IMR-90 (cell line): ENCODE results near the gene TMEM253. TPM values are rescaled to one million over a fixed set of nuclear protein-coding genes. Genes with fewer than 3 reads are reported as not detected.

Source experiments
- ATAC-seq: fragments of 200-7000 bp; cut with Tn5 transposase; 2 replicates; pipeline ENCODE4 v1.9.1; 2020; ENCODE audit warnings: low read depth, mild to moderate bottlenecking, moderate library complexity
- BruUV-seq: library from RNA; stranded (reverse); fragments of 400-500 nt; replicated peaks from 2 replicates; lab custom pipeline; 2021; lab: Mats Ljungman, UMichigan
- CTCF ChIA-PET: fragments of 300-600 bp; formaldehyde crosslinking; extraction: SDS; loops from one replicate; lab custom pipeline; 2021; ENCODE audit warnings: antibody characterized with exemption; lab: Yijun Ruan, JAX
- POLR2A ChIA-PET: fragments of 300-600 bp; sonication (Branson Sonifier 250); formaldehyde crosslinking; loops from one replicate; lab custom pipeline; 2022; ENCODE audit warnings: antibody characterized with exemption; ENCODE audit not compliant: unreplicated experiment; lab: Charles Lee
- DNase-seq: peaks from one replicate; pipeline ENCODE4 v3.0.0; 2013
- H2AFZ ChIP-seq: replicated peaks from 2 replicates; pipeline ENCODE3; 2013; ENCODE audit warnings: low read length, mild to moderate bottlenecking; ENCODE audit not compliant: poor library complexity
- H2AK5ac ChIP-seq: 2 replicates; pipeline ENCODE4 v1.6.1; 2013; ENCODE audit warnings: low read depth, low read length, inconsistent platforms
- H2AK9ac ChIP-seq: replicated peaks from 2 replicates; pipeline ENCODE3; 2013; ENCODE audit warnings: mild to moderate bottlenecking, low read depth, low read length, moderate library complexity; ENCODE audit not compliant: poor library complexity
- H2BK120ac ChIP-seq: 2 replicates; pipeline ENCODE4 v1.6.1; 2013; ENCODE audit warnings: low read depth, low read length, inconsistent platforms
- H2BK15ac ChIP-seq: 3 replicates; pipeline ENCODE4 v1.6.1; 2013; ENCODE audit warnings: low read depth, low read length, inconsistent platforms
- H2BK20ac ChIP-seq: 2 replicates; pipeline ENCODE4 v1.6.1; 2013; ENCODE audit warnings: low read depth, mild to moderate bottlenecking, inconsistent platforms, low read length, moderate library complexity
- H2BK5ac ChIP-seq: 2 replicates; pipeline ENCODE4 v1.6.1; 2013; ENCODE audit warnings: mild to moderate bottlenecking, low read depth, low read length, inconsistent platforms; ENCODE audit not compliant: poor library complexity, severe bottlenecking
- H3K14ac ChIP-seq: replicated peaks from 2 replicates; pipeline ENCODE4 v1.6.1; 2013; ENCODE audit warnings: low read depth, low read length, inconsistent platforms
- H3K18ac ChIP-seq: 2 replicates; pipeline ENCODE4 v1.6.1; 2013; ENCODE audit warnings: low read depth, low read length, control low read depth
- H3K23ac ChIP-seq: 2 replicates; pipeline ENCODE4 v1.6.1; 2013; ENCODE audit warnings: low read depth, low read length, inconsistent platforms
- H3K27ac ChIP-seq: 2 replicates; pipeline ENCODE4 v1.5.1; 2013; ENCODE audit warnings: mild to moderate bottlenecking, control low read depth, low read length; ENCODE audit not compliant: insufficient read depth
- H3K27me3 ChIP-seq: 2 replicates; pipeline ENCODE4 v1.6.1; 2013; ENCODE audit warnings: low read length; ENCODE audit not compliant: control insufficient read depth, insufficient read depth
- H3K36me3 ChIP-seq: 2 replicates; pipeline ENCODE4 v1.6.1; 2013; ENCODE audit warnings: low read length, mixed read lengths; ENCODE audit not compliant: control insufficient read depth, insufficient read depth
- H3K4ac ChIP-seq: 2 replicates; pipeline ENCODE4 v1.6.1; 2013; ENCODE audit warnings: low read depth, low read length, inconsistent platforms
- H3K4me1 ChIP-seq: 2 replicates; pipeline ENCODE4 v1.6.1; 2013; ENCODE audit warnings: low read length, mixed read lengths; ENCODE audit not compliant: control insufficient read depth, insufficient read depth
- H3K4me2 ChIP-seq: 2 replicates; pipeline ENCODE4 v1.6.1; 2013; ENCODE audit warnings: low read depth, mild to moderate bottlenecking, control low read depth, low read length, moderate library complexity
- H3K4me3 ChIP-seq: 2 replicates; pipeline ENCODE4 v1.5.1; 2013; ENCODE audit warnings: low read depth, mild to moderate bottlenecking, control low read depth, low read length, moderate library complexity; ENCODE audit not compliant: insufficient read depth
- H3K56ac ChIP-seq: 2 replicates; pipeline ENCODE4 v1.6.1; 2013; ENCODE audit warnings: low read length, inconsistent platforms; ENCODE audit not compliant: insufficient read depth; ENCODE audit errors: extremely low read depth
- H3K79me1 ChIP-seq, 2 experiments: 2 replicates each; pipeline ENCODE4 v1.6.1; 2013; ENCODE audit warnings: low read length in 2 of 2, inconsistent platforms in 1 of 2, low read depth in 1 of 2
- H3K9ac ChIP-seq: 2 replicates; pipeline ENCODE4 v1.6.1; 2013; ENCODE audit warnings: low read depth, low read length, control low read depth
- H3K9me1 ChIP-seq: 2 replicates; pipeline ENCODE4 v1.6.1; 2013; ENCODE audit warnings: low read length, inconsistent platforms; ENCODE audit not compliant: insufficient read depth
- H3K9me3 ChIP-seq: 2 replicates; pipeline ENCODE4 v1.6.1; 2013; ENCODE audit warnings: low read length; ENCODE audit not compliant: control insufficient read depth, insufficient read depth
- H4K20me1 ChIP-seq: 2 replicates; pipeline ENCODE4 v1.6.1; 2013; ENCODE audit warnings: low read length, inconsistent platforms; ENCODE audit not compliant: insufficient read depth
- H4K5ac ChIP-seq: 2 replicates; pipeline ENCODE4 v1.6.1; 2013; ENCODE audit warnings: mild to moderate bottlenecking, low read depth, low read length, control low read depth
- H4K8ac ChIP-seq, 2 experiments: 2 replicates each; pipeline ENCODE4 v1.6.1; 2013; ENCODE audit warnings: low read depth in 2 of 2, low read length in 2 of 2, control low read depth in 1 of 2, inconsistent platforms in 1 of 2
- H4K91ac ChIP-seq: 2 replicates; pipeline ENCODE4 v1.6.1; 2013; ENCODE audit warnings: low read depth, low read length, inconsistent platforms; ENCODE audit not compliant: insufficient read depth
- CHD1 ChIP-seq: IDR thresholded peaks from 2 replicates; pipeline ENCODE4 v1.6.1; 2012; ENCODE audit warnings: low read depth, low read length, improper control_type of control experiment
- CTCF ChIP-seq: conservative IDR thresholded peaks from 2 replicates; pipeline ENCODE4 v1.5.1; 2012; ENCODE audit warnings: mild to moderate bottlenecking, low read depth, low read length, improper control_type of control experiment
- ELK1 ChIP-seq: fragments of 150-350 bp; IDR thresholded peaks from 2 replicates; pipeline ENCODE4 v1.6.1; 2016; ENCODE audit warnings: low read depth, mild to moderate bottlenecking, low read length, moderate library complexity, borderline replicate concordance
- FOS ChIP-seq: fragments of 150-350 bp; IDR thresholded peaks from 2 replicates; pipeline ENCODE4 v1.6.1; 2016; ENCODE audit warnings: low read depth, low read length
- MAFK ChIP-seq: IDR thresholded peaks from 2 replicates; pipeline ENCODE4 v1.6.1; 2012; ENCODE audit warnings: low read depth, low read length, improper control_type of control experiment
- MXI1 ChIP-seq: IDR thresholded peaks from 2 replicates; pipeline ENCODE4 v1.6.1; 2012; ENCODE audit warnings: low read depth, mild to moderate bottlenecking, low read length, moderate library complexity, borderline replicate concordance
- NFE2L2 ChIP-seq: fragments of 150-350 bp; IDR thresholded peaks from 2 replicates; pipeline ENCODE4 v1.6.1; 2016; ENCODE audit warnings: low read depth, mild to moderate bottlenecking, low read length
- POLR2A ChIP-seq: IDR thresholded peaks from 2 replicates; pipeline ENCODE4 v1.6.1; 2012; ENCODE audit warnings: mild to moderate bottlenecking, low read depth, low read length
- RAD21 ChIP-seq: IDR thresholded peaks from 2 replicates; pipeline ENCODE4 v1.6.1; 2012; ENCODE audit warnings: low read length, improper control_type of control experiment
- SMC3 ChIP-seq: fragments of 150-350 bp; IDR thresholded peaks from 2 replicates; pipeline ENCODE4 v1.6.1; 2016; ENCODE audit warnings: low read depth, mild to moderate bottlenecking, antibody characterized with exemption, low read length, moderate library complexity
- WGBS, 2 experiments: methylation state at CpG; one replicate each; pipeline versions ENCODE4 v1.1.5 to v1.1.7; 2013; ENCODE audit warnings: missing lambda C conversion rate in 2 of 2; ENCODE audit not compliant: insufficient read length in 1 of 2; ENCODE audit errors: extremely low coverage in 2 of 2; 5-methylcytosine and 5-hydroxymethylcytosine counted together
- dilution Hi-C: fragments of 300-500 bp; cut with HindIII; formaldehyde crosslinking; loops from one replicate; pipeline ENCODE4 v1.14.3; 2018; ENCODE audit warnings: low sequenced_read_pairs; ENCODE audit not compliant: unreplicated experiment
- in situ Hi-C: fragments of 300-500 bp; cut with MboI; formaldehyde crosslinking; loops from 3 replicates; pipeline ENCODE4 v1.14.3; 2019; ENCODE audit warnings: low sequenced_read_pairs, inconsistent platforms, mixed read lengths
- intact Hi-C: fragments of 100-400 bp; cut with micrococcal nuclease; formaldehyde crosslinking; loops from 2 replicates; pipeline ENCODE4 v1.10.0; 2022
- polyA plus RNA-seq, 3 experiments: library from polyadenylated mRNA; depleted of rRNA; stranded (reverse); fragments of >200 nt; gene quantifications; 2 replicates each; pipeline ENCODE4 v1.2.3, GENCODE V29; 2012; ENCODE audit warnings: low replicate concordance in 1 of 3
- total RNA-seq: library from RNA; depleted of rRNA; stranded (reverse); fragments of >200 nt; gene quantifications from 2 replicates; pipeline ENCODE4 v1.2.3, GENCODE V29; 2012
- TF ChIP-seq, protein P1 (sequence below): fragments of 150-350 bp; IDR thresholded peaks from 2 replicates; pipeline ENCODE4 v1.6.1; 2017; ENCODE audit warnings: mild to moderate bottlenecking, antibody characterized with exemption, low read length, low read depth

The TMEM253 gene
- total and polyA plus RNA-seq, 2 of the 4 experiments (the other 2 are of a cell fraction) = 0.07 TPM; not detected in 1

DNA sequence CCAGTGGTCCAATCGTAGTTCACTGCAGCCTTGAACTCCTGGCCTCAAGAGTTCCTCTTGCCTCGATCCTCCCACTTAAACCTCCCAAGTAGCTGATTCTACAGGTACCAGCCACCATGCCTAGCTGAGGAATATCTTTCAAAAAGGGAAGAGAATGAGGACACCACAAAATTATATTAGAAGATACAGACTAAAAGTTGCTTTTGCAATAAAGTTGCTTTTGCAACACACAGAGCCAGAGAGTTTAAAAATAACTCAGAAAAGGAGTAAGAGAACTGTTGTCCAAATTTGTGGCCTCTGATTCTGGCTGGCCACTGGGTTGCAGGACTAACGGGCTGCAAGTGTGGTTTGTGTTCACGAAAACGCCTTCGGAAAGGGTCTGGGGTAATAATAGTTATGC, 19.8 kb downstream of the TMEM253 start:
- H2AK5ac ChIP-seq = no peak overlapping the region
- WGBS, 2 experiments = no CpG with 5 or more reads among the region's 6 CpGs
- intact Hi-C loops = no loop called here

More for the DNA sequence above, 19.8 kb downstream of the TMEM253 start:
- POLR2A ChIA-PET = no interaction called here
- Histone ChIP-seq H3K9me3 (no peaks in the 10 kb centered on the region), H2BK5ac (no peak overlapping the region), H4K91ac (no peak overlapping the region), H3K14ac (no peak overlapping the region), H3K4ac (no peak overlapping the region), H2AK9ac (no peak overlapping the region), H2BK15ac (no peak overlapping the region), H3K23ac (no peak overlapping the region), H3K4me2 (no peak overlapping the region), H2BK20ac (no peak overlapping the region), H3K9me1 (no peaks in the 10 kb centered on the region), H4K5ac (no peak overlapping the region), H3K56ac (no peak overlapping the region), H3K27me3 (peaks cover 5% of the 10 kb centered on the region; the same call in 1 of the 2 replicates), H2AFZ (no peak overlapping the region), H3K79me1 (no peaks in the 10 kb centered on the region), H4K8ac (no peak overlapping the region), H3K27ac (no peak overlapping the region), H3K9ac (no peak overlapping the region), H4K20me1 (no peaks in the 10 kb centered on the region), H3K18ac (no peak overlapping the region), H3K36me3 (no peaks in the 10 kb centered on the region), H3K4me3 (no peak overlapping the region), H2BK120ac (no peak overlapping the region), H3K4me1 (no peaks in the 10 kb centered on the region)
- CTCF ChIA-PET = no interaction called here
- no peak for TF ChIP-seq NFE2L2
- TF ChIP-seq RAD21 = no peak
- TF ChIP-seq POLR2A = no peak
- no peak for TF ChIP-seq MAFK
- TF ChIP-seq CTCF = no peak
- no peak for TF ChIP-seq MXI1
- TF ChIP-seq, protein P1, sequence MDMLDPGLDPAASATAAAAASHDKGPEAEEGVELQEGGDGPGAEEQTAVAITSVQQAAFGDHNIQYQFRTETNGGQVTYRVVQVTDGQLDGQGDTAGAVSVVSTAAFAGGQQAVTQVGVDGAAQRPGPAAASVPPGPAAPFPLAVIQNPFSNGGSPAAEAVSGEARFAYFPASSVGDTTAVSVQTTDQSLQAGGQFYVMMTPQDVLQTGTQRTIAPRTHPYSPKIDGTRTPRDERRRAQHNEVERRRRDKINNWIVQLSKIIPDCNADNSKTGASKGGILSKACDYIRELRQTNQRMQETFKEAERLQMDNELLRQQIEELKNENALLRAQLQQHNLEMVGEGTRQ = no peak
- no peak for TF ChIP-seq CHD1
- TF ChIP-seq ELK1 = no peak
- TF ChIP-seq FOS = no peak
- TF ChIP-seq SMC3 = no peak
- in situ Hi-C loops = no loop called here
- BruUV-seq = no TSS peak
- dilution Hi-C loops = no loop called here
- ATAC-seq = no peak
- no peak for DNase-seq
